Ammon's horn (tissue), 1 donor: ENCODE measurements around the gene TTC21B.

Source experiments
- DNase-seq: peaks from one replicate; pipeline ENCODE4 v3.0.0-alpha.2; 2016; ENCODE audit warnings: low spot score

Gene TTC21B

GRCh38 chr2:165835363-165835762 is 118.2 kb downstream of the TTC21B start:
- no peak for DNase-seq

DNA sequence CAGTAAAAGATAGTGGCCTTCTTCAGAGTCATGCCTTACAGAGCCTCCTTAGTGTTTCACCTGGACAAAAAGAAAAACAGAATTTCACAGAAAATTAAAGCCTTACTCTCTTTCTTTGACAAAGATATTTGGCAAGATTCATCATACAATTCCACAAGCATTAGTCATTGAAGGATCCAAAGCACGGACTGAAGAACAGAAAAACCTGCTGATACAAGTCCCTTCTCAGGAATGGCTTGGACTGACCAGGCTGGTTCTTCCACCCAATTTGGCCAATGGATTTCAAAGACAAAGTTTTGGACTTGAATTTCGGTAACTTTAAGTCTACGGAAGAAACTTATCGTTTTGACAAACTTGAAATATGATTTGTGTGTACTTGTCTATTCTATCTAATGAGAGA is 120.4 kb downstream of the TTC21B start:
- DNase-seq = no peak

DNA sequence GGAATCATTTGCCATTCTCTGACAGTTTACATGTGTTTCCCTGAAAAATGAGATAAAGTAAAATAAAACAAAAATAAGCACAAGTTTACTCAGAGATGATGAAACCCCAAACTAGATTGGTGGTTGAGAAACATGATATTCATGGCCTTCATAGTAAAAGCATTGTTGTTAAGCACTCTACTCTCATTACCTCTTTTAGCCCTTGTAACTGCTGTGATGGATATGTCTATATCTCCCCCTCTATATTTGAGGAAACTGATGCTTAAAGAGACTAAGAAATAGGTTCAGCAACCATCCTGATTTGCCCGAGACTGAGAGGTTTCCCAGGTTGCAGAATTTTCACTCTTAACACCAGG is 125.7 kb downstream of the TTC21B start:
- no peak for DNase-seq

DNA sequence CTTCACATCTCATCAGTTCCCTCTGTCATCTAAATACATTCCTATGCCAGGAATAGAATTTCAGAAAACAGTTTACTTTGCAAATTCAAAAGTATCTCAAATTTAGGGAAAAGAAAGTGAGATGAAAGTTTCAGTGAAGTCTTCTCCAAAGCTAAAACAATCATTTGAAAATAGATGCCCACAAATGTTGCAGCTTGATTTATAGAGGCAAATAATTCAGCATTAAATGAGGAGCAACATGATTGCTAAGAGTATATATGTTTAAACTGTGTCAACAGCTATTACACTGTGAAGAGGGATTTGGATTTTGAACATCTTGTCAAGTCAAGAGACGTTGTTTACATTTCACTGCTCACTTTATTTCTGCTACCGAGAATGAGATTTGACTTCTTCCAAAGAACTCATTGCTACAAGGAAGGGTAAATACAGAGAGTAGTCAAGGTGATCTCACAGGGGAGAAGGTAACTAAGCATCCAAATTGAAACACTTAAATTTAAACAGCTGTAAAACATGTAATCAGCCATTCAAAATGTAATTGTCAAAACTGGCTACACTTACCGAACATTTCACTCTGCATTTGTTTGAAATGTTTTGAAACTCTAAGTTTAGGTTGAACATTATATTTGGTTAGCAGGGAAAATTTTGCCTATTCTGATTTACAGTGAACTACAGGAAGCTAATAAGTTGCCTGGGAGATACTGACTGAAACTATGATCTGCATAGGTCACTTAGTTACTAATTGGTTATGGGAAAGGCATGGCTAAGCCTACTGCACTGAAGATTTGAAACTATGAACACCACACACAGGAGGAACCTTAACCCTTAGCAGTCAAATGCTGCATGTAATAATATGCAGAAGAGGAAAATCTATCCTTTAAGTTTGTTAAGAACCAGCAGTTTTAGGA is 126.3 kb downstream of the TTC21B start:
- DNase-seq = no peak

GRCh38 chr2:165825041-165825440 is 128.5 kb downstream of the TTC21B start:
- no peak for DNase-seq
